Thoracic aorta (tissue), 2 donors: ENCODE measurements around the gene PRKCD. TPM values are rescaled to one million over a fixed set of nuclear protein-coding genes. Genes with fewer than 3 reads are reported as not detected.

ENCODE experiments used
- ATAC-seq: fragments of 150-250 bp; one replicate; pipeline ENCODE4 v1.8.0; 2017; ENCODE audit warnings: low read depth; ENCODE audit not compliant: insufficient number of reproducible peaks, low FRiP score
- DNase-seq: peaks from one replicate; pipeline ENCODE4 v3.0.0-alpha.2; 2020; ENCODE audit warnings: low spot score
- H3K27ac ChIP-seq, 2 donors: fragments of 200-600 bp; sonication (generic); 1 replicate in 1 of 2; 2 replicates in 1 of 2; pipeline ENCODE4 v1.5.1; 2016; ENCODE audit warnings: mild to moderate bottlenecking in 2 of 2, moderate library complexity in 2 of 2
- H3K27me3 ChIP-seq: fragments of 200-600 bp; sonication (generic); replicated peaks from 2 replicates; pipeline ENCODE4 v1.6.0; 2016; ENCODE audit warnings: mild to moderate bottlenecking; ENCODE audit not compliant: insufficient read depth
- H3K36me3 ChIP-seq: fragments of 200-600 bp; sonication (generic); one replicate; pipeline ENCODE4 v1.5.1; 2016
- H3K4me1 ChIP-seq, 2 donors: fragments of 200-600 bp; sonication (generic); 1 replicate in 1 of 2; 2 replicates in 1 of 2; pipeline versions ENCODE4 v1.5.1 to v1.6.0; 2016; ENCODE audit warnings: low read depth in 2 of 2, mild to moderate bottlenecking in 1 of 2; ENCODE audit not compliant: control insufficient read depth in 1 of 2
- H3K4me3 ChIP-seq: fragments of 200-600 bp; sonication (generic); 2 replicates; pipeline ENCODE4 v1.5.1; 2016; ENCODE audit warnings: mild to moderate bottlenecking
- H3K9me3 ChIP-seq: fragments of 200-600 bp; sonication (generic); 2 replicates; pipeline ENCODE4 v1.5.1; 2016
- total RNA-seq, 2 donors: library from RNA; depleted of rRNA; stranded (reverse); fragments of >200 nt; gene quantifications; one replicate each; pipeline versions ENCODE4 v1.1.0 to v1.2.3, GENCODE V29; 2016
- TF ChIP-seq, protein P1 (sequence below): fragments of 200-600 bp; sonication (generic); IDR thresholded peaks from one replicate; pipeline ENCODE4 v1.5.1; 2019; ENCODE audit warnings: antibody characterized with exemption

PRKCD gene
- total RNA-seq, 2 donors from 2014 or later = 17.5 to 20.2 TPM

DNA sequence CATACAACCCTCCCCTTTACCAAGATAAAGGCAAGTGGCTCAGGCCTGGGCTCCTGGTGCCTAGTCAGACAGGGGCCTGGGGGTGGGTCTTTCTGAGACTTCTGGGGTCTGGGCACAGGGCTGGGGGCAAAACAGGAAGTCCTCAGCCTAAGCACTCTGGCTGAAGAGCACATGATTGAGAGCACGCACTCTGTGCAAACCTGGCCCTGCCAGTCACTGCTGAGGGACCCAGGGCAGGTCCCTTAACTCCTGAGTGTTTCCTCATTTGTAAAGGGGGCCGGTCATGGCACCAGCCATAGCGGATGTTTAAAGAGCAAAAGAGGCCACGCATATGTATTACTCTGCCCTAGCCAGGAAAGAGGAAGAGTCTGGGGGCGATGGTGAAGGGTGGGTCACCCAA lies 78.8 kb downstream of the PRKCD start:
- ATAC-seq (no peak), DNase-seq (no peak)
- Histone ChIP-seq H3K27me3 (no peaks in the 10 kb centered on the region), H3K36me3 (peaks cover 41% of the 10 kb centered on the region), H3K4me3 (no peak overlapping the region), H3K9me3 (no peaks in the 10 kb centered on the region), H3K27ac (peak overlapping the region in 1 of 2 donors; percentile 81), H3K4me1 (peaks cover 37 to 58% of the 10 kb centered on the region in 2 donors)
- TF ChIP-seq, protein P1, sequence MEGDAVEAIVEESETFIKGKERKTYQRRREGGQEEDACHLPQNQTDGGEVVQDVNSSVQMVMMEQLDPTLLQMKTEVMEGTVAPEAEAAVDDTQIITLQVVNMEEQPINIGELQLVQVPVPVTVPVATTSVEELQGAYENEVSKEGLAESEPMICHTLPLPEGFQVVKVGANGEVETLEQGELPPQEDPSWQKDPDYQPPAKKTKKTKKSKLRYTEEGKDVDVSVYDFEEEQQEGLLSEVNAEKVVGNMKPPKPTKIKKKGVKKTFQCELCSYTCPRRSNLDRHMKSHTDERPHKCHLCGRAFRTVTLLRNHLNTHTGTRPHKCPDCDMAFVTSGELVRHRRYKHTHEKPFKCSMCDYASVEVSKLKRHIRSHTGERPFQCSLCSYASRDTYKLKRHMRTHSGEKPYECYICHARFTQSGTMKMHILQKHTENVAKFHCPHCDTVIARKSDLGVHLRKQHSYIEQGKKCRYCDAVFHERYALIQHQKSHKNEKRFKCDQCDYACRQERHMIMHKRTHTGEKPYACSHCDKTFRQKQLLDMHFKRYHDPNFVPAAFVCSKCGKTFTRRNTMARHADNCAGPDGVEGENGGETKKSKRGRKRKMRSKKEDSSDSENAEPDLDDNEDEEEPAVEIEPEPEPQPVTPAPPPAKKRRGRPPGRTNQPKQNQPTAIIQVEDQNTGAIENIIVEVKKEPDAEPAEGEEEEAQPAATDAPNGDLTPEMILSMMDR = no peak

DNA sequence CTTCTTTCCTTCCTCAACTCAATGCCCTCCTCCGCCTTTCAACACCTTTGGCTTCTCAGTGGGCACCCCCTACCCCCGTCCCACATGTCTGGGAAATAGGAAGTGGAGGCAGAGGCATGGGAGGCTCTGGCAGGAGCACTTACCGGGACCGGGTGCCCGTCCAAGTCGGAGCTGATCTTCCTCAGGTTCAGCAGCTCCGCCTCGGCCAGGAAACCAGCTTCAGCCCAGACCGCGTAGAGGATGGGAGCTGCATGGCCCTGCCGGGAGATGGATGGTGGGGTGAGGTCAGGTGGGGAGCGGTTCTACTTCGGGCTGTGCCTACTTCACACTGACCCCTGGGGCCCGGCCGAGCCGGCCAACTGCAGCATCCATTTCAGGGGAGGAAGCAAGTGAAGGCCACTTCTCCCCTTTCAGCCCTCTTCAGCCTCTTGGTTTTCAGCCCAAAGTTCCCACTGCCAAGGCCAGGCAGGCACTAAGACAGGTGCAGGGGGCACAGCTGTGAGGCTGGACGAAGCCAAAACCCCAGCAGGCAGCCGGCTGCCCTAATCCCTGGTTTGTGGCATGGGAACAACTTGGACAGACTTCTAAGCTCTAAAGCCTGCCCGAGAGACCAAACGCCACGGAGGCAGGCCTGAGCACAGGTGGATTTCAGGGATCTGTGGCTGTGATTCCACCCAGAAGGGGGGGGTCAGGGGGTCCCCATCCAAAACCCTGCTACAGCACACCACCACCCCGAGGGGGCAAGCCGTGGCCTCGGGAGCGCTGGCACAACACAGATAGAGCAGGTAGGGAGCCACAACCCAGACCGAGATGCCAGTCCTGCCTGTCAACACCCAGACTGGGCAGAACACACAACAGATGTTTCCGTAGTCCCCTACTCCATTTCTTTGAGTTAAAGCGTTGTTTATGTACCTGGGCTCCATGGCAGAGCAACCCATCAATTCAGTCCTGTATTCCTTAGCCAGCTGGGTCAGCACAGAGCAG lies 80.3 kb downstream of the PRKCD start:
- ATAC-seq = no peak
- H3K27me3 ChIP-seq = no peaks in the 10 kb centered on the region
- H3K4me1 ChIP-seq = peaks cover 31 to 54% of the 10 kb centered on the region in 2 donors
- H3K4me3 ChIP-seq = no peak overlapping the region
- no peak for DNase-seq
- TF ChIP-seq, protein P1 = no peak
- no peaks in the 10 kb centered on the region for H3K9me3 ChIP-seq
- peaks cover 33% of the 10 kb centered on the region for H3K36me3 ChIP-seq
- H3K27ac ChIP-seq = peak overlapping the region in 1 of 2 donors; percentile 15

DNA sequence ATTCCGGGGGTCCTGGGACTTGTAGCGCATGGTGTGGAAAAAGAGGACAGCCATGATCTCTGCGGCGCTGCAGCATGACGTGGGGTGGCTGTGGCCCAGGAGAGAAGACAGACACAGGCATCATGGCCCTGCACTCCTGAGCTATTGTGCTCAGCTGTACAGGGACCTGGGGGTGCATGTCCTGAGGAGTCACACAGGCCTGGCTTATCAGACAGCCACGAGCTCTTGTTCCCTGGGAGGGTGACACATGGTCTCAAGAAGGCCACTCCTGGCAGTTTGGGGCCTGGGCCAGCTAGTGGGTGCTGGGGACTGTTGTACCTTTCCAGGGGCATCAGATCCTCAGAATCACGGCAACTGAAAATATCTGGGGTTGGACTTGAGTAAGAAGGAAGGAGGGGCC lies 81.1 kb downstream of the PRKCD start:
- Histone ChIP-seq H3K27ac (peak overlapping the region in 1 of 2 donors; percentile 26), H3K9me3 (no peaks in the 10 kb centered on the region), H3K4me1 (peaks cover 24 to 45% of the 10 kb centered on the region in 2 donors), H3K4me3 (no peak overlapping the region), H3K36me3 (peaks cover 33% of the 10 kb centered on the region), H3K27me3 (no peaks in the 10 kb centered on the region)
- ATAC-seq (no peak), DNase-seq (no peak)
- TF ChIP-seq, protein P1 = no peak

Other genes starting within 250 kb of the PRKCD start
- 10 to 100 TPM in 1 of 2 donors, 1 to 10 TPM in 1; 7.4 to 13.5 TPM for gene SFMBT1, start 115.1 kb upstream of the PRKCD start, total RNA-seq
- 10 to 100 TPM in 1 of 2 donors, 1 to 10 TPM in 1; 7.0 to 17.6 TPM for gene RFT1, start 30.8 kb upstream of the PRKCD start, total RNA-seq
- 100 to 1,000 TPM; 138 to 240 TPM for gene TKT, start 94.8 kb downstream of the PRKCD start, total RNA-seq
- 10 to 100 TPM; 28.5 to 33.2 TPM for gene DCP1A, start 186.3 kb downstream of the PRKCD start, total RNA-seq